OCI-LY7 (cell line): ENCODE results near the gene RITA1.

ENCODE experiments used
- CTCF ChIP-seq: fragments of 200-600 bp; sonication (generic); conservative IDR thresholded peaks from 2 replicates; pipeline ENCODE4 v1.5.1; 2014; ENCODE audit warnings: mild to moderate bottlenecking, antibody characterized with exemption, low read length, moderate library complexity, mixed read lengths
- EZH2phosphoT487 ChIP-seq: fragments of 200-600 bp; sonication (generic); IDR thresholded peaks from 2 replicates; pipeline ENCODE4 v1.6.1; 2018; ENCODE audit warnings: low read depth, borderline replicate concordance, mild to moderate bottlenecking, mixed run types, antibody characterized with exemption, low read length, moderate library complexity, mixed read lengths

DNA sequence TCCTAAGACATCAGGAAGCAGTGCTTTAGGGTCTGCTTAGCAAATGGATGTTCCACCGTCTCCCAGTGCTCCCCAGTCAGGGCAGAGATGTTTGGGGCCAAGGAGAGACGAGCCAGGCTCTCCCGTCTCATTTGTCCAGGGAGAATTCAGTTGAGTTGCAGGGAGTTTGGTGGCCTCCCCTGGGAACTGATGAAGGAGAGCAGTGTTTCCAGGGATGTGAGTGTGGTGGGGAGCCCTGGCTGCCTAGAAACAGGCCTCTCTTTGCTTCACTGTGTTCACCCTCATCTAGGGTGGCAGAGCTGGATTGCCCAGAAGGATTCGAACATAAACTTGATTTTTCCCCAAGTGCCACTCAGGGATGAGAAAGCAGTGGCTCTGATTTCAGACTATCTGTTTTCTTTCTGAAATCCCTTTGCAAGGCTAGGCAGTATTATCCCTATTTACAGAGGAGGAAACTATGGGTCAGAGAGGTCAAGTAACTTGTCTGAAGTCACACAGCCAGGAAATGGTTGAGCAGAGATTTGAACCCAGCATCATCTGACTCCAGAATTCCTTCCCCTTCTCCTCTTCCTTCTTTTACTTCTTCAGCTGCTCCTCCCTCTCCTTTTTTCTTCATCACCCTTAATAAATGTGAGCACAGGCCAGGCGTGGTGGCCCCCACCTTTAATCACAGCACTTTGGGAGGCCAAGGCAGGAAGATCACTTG lies 42.3 kb downstream of the RITA1 start:
- TF ChIP-seq CTCF (no peak), EZH2phosphoT487 (no peak)
